B cell (primary cell): Measurements from ENCODE around the gene EML5. TPM values are rescaled to one million over a fixed set of nuclear protein-coding genes. Genes with fewer than 3 reads are reported as not detected.

Experiments used
- ATAC-seq: fragments of 200-7000 bp; cut with Tn5 transposase; one replicate; pipeline ENCODE4 v1.10.0; 2021; ENCODE audit warnings: low read depth, mild to moderate bottlenecking, moderate number of reproducible peaks, moderate library complexity
- CTCF ChIA-PET: fragments of 350-600 bp; sonication (Branson Sonifier 250); formaldehyde crosslinking; loops from one replicate; lab custom pipeline; 2021; ENCODE audit warnings: antibody characterized with exemption, inconsistent platforms; lab: Charles Lee
- POLR2A ChIA-PET: fragments of 350-600 bp; sonication (Branson Sonifier 250); formaldehyde crosslinking; loops from one replicate; lab custom pipeline; 2021; ENCODE audit warnings: antibody characterized with exemption; lab: Charles Lee
- DNase-seq: peaks from one replicate; pipeline ENCODE4 v3.0.0; 2013
- H2AFZ ChIP-seq: 2 replicates; pipeline ENCODE4 v1.6.1; 2012; ENCODE audit warnings: mild to moderate bottlenecking, low read depth, low read length; ENCODE audit not compliant: insufficient read depth, poor library complexity, severe bottlenecking
- H3K27ac ChIP-seq, 2 donors: 1 replicate in 1 of 2; 2 replicates in 1 of 2; pipeline ENCODE4 v1.5.1; 2012 to 2013; ENCODE audit warnings: low read length in 2 of 2, mild to moderate bottlenecking in 2 of 2, moderate library complexity in 1 of 2
- H3K27me3 ChIP-seq, 4 experiments: fragments of 200-600 bp in 1 of 4; sonication (generic) in 1 of 4; replicated peaks in 1 of 4; 1 replicate in 2 of 4; 2 replicates in 2 of 4; pipeline versions ENCODE4 v1.6.1 to v1.7.0; 2013 to 2016; ENCODE audit warnings: low read length in 3 of 4, mild to moderate bottlenecking in 2 of 4, mixed read lengths in 1 of 4, moderate library complexity in 1 of 4; ENCODE audit not compliant: insufficient read depth in 4 of 4, control insufficient read depth in 3 of 4; ENCODE audit errors: control extremely low read depth in 1 of 4
- H3K36me3 ChIP-seq, 2 experiments: replicated peaks in 1 of 2; 1 replicate in 1 of 2; 2 replicates in 1 of 2; pipeline versions ENCODE4 v1.6.1 to v1.7.1; 2013; ENCODE audit warnings: low read length in 1 of 2; ENCODE audit not compliant: insufficient read depth in 2 of 2, control insufficient read depth in 1 of 2; ENCODE audit errors: control extremely low read depth in 1 of 2, extremely low read depth in 1 of 2
- H3K4me1 ChIP-seq, 2 donors: fragments of 200-600 bp in 1 of 2; sonication (generic) in 1 of 2; 1 replicate in 1 of 2; 2 replicates in 1 of 2; pipeline versions ENCODE4 v1.5.1 to v1.6.1; 2013 to 2017; ENCODE audit warnings: low read length in 2 of 2; ENCODE audit not compliant: control insufficient read depth in 2 of 2, insufficient read depth in 2 of 2
- H3K4me2 ChIP-seq: replicated peaks from 2 replicates; pipeline ENCODE3; 2012; ENCODE audit warnings: mild to moderate bottlenecking, low read depth, low read length; ENCODE audit not compliant: poor library complexity, severe bottlenecking
- H3K4me3 ChIP-seq, 5 experiments: fragments of 200-600 bp in 1 of 5; sonication (generic) in 1 of 5; 1 replicate in 3 of 5; 2 replicates in 2 of 5; pipeline versions ENCODE4 v1.5.1 to v1.7.0; 2011 to 2016; ENCODE audit warnings: low read length in 4 of 5, mild to moderate bottlenecking in 4 of 5, low read depth in 2 of 5, control low read depth in 1 of 5, moderate library complexity in 1 of 5; ENCODE audit not compliant: insufficient read depth in 1 of 5; ENCODE audit errors: control extremely low read depth in 1 of 5, extremely low read depth in 1 of 5
- H3K79me2 ChIP-seq: fragments of 200-600 bp; sonication (generic); one replicate; pipeline ENCODE4 v1.6.0; 2016; ENCODE audit warnings: low read length; ENCODE audit not compliant: control insufficient read depth, insufficient read depth
- H3K9ac ChIP-seq: fragments of 200-600 bp; sonication (generic); 2 replicates; pipeline ENCODE4 v1.6.1; 2017; ENCODE audit warnings: mild to moderate bottlenecking, low read length, moderate library complexity
- H3K9me3 ChIP-seq, 3 donors: one replicate each; pipeline versions ENCODE4 v1.6.1 to v1.7.1; 2013; ENCODE audit warnings: low read length in 2 of 3; ENCODE audit not compliant: control insufficient read depth in 2 of 3, insufficient read depth in 1 of 3; ENCODE audit errors: control extremely low read depth in 1 of 3
- H4K20me1 ChIP-seq: 2 replicates; pipeline ENCODE4 v1.6.0; 2012; ENCODE audit warnings: mild to moderate bottlenecking, low read length; ENCODE audit not compliant: insufficient read depth, control insufficient read depth, poor library complexity, severe bottlenecking
- H3K27ac Mint-ChIP-seq: one replicate; pipeline ENCODE4 v1.8.0; 2021; ENCODE audit warnings: mixed read lengths
- H3K27me3 Mint-ChIP-seq: one replicate; pipeline ENCODE4 v1.8.0; 2021; ENCODE audit warnings: mixed read lengths
- H3K4me1 Mint-ChIP-seq: one replicate; pipeline ENCODE4 v1.8.0; 2021; ENCODE audit warnings: mixed read lengths
- H3K4me3 Mint-ChIP-seq: one replicate; pipeline ENCODE4 v1.8.0; 2021; ENCODE audit warnings: mixed read lengths
- H3K9me3 Mint-ChIP-seq: one replicate; pipeline ENCODE4 v1.8.0; 2022; ENCODE audit warnings: mixed read lengths; ENCODE audit not compliant: insufficient read depth
- CTCF ChIP-seq: fragments of 200-600 bp; IDR thresholded peaks from one replicate; pipeline ENCODE4 v1.8.0; 2022; ENCODE audit warnings: antibody characterized with exemption, mild to moderate bottlenecking
- EZH2 ChIP-seq: IDR thresholded peaks from 2 replicates; pipeline ENCODE4 v1.6.1; 2012; ENCODE audit warnings: borderline replicate concordance, low read depth, mild to moderate bottlenecking, moderate library complexity, low read length; ENCODE audit not compliant: insufficient read depth, poor library complexity, severe bottlenecking
- WGBS: methylation state at CpG from one replicate; pipeline ENCODE4 v1.1.5; 2013; ENCODE audit warnings: missing lambda C conversion rate; ENCODE audit not compliant: insufficient coverage; 5-methylcytosine and 5-hydroxymethylcytosine counted together
- intact Hi-C: fragments of 100-400 bp; cut with micrococcal nuclease; formaldehyde crosslinking; loops from one replicate; pipeline ENCODE4 v1.10.0; 2022
- polyA plus RNA-seq: library from polyadenylated mRNA; depleted of rRNA; stranded (reverse); fragments of >200 nt; gene quantifications from 2 replicates; pipeline ENCODE4 v1.2.3, GENCODE V29; 2012
- total RNA-seq, 2 donors: library from RNA; stranded (reverse); fragments of 120-200 nt in 1 of 2; gene quantifications; 1 replicate in 1 of 2; 2 replicates in 1 of 2; pipeline versions ENCODE4 v1.2.3 to v1.2.4, GENCODE V29; 2013 to 2022

The EML5 gene
- total and polyA plus RNA-seq, 2 donors (not counting 1 experiment from before 2014, with no cell fraction given) = 1.7 to 6.9 TPM

- POLR2A ChIA-PET = no interaction called here
- TF ChIP-seq EZH2 (no peak), CTCF (no peak)
- CTCF ChIA-PET = no interaction called here
Observed at GRCh38 chr14:88838015-88838414, 45.3 kb upstream of the EML5 start.

GRCh38 chr14:88837495-88837894 is 44.7 kb upstream of the EML5 start:
- CTCF ChIA-PET = no interaction called here
- Histone ChIP-seq H3K9ac (no peak overlapping the region), H3K27ac (no peak overlapping the region), H3K4me3 (no peak overlapping the region), H4K20me1 (no peaks in the 10 kb centered on the region), H3K4me2 (no peak overlapping the region), H3K79me2 (no peaks in the 10 kb centered on the region), H3K27me3 (no peaks in the 10 kb centered on the region), H2AFZ (no peak overlapping the region), H3K36me3 (no peaks in the 10 kb centered on the region), H3K4me1 (no peaks in the 10 kb centered on the region), H3K9me3 (no peaks in the 10 kb centered on the region)
- WGBS = 100% methylated on average over 1 of the region's 1 CpG
- DNase-seq = no peak
- no peak for TF ChIP-seq CTCF
- TF ChIP-seq EZH2 = no peak
- Mint-ChIP-seq H3K4me3 (no peak overlapping the region), H3K27me3 (peaks cover 8% of the 10 kb centered on the region), H3K27ac (no peak overlapping the region), H3K9me3 (no peaks in the 10 kb centered on the region), H3K4me1 (no peaks in the 10 kb centered on the region)
- POLR2A ChIA-PET = no interaction called here
- no peak for ATAC-seq
- intact Hi-C loops = no loop called here

More at GRCh38 chr14:88838015-88838414, 45.3 kb upstream of the EML5 start:
- no peak overlapping the region for H3K27ac ChIP-seq
- H2AFZ ChIP-seq = no peak overlapping the region
- Mint-ChIP-seq H3K27me3 (peaks cover 8% of the 10 kb centered on the region), H3K4me3 (no peak overlapping the region), H3K9me3 (no peaks in the 10 kb centered on the region), H3K4me1 (no peaks in the 10 kb centered on the region), H3K27ac (no peak overlapping the region)
- H3K79me2 ChIP-seq = no peaks in the 10 kb centered on the region
- no peaks in the 10 kb centered on the region for H4K20me1 ChIP-seq
- intact Hi-C loops = no loop called here
- H3K27me3 ChIP-seq = no peaks in the 10 kb centered on the region
- no peaks in the 10 kb centered on the region for H3K4me1 ChIP-seq
- DNase-seq = no peak
- H3K9ac ChIP-seq = no peak overlapping the region
- ATAC-seq = no peak
- no peaks in the 10 kb centered on the region for H3K9me3 ChIP-seq
- WGBS = 100% methylated on average over 1 of the region's 3 CpGs
- H3K4me3 ChIP-seq = no peak overlapping the region
- no peak overlapping the region for H3K4me2 ChIP-seq
- no peaks in the 10 kb centered on the region for H3K36me3 ChIP-seq
